ENCODE measurements around the gene CCSER2.
"Not testable (repeated sequence)": the region's sequence is repeated elsewhere in the genome, so short reads cannot be mapped to it uniquely, and the experiment has no call there.

The CCSER2 gene

DNA sequence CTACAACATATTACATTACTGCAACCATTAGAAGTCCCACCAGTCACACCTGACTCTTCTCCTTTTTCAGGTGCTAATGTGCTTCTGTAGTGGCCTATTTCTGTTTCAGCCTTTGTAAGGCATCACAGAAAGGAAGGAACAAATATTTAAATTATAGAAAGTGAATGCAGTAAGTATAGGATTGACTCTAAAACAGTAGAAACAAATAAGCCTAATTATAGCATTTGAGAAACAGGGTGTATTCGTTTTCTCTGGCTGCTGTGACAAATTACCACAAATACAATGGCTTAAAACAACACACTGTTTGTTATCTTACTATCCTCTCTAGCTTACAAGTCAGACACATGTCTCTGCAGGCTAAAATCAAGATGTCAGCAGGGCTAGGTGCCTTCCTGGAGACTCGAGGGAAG lies 69.4 kb downstream of the CCSER2 start:
- no peak for DNase-seq (ENCODE audit: low spot score)

DNA sequence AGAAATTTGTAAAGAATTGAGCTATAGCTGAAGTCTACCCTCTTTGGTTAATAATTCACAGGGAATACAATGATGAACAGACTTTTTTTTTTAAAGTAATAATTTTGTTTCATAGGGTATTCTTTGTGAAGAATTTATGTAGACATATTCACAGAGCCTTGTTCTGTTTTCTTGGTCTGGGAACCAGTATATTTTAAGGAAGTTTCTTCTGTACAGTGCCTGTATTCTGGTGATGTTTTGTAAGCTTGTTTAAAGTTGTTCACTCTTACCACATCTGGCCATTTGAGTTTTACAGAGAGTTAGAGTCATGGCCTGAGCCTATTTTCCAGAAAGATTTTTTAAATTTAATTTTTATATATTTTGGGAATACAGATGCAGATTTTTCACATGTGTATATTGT lies 70.3 kb downstream of the CCSER2 start:
- no peak for DNase-seq (ENCODE audit: low spot score)

DNA sequence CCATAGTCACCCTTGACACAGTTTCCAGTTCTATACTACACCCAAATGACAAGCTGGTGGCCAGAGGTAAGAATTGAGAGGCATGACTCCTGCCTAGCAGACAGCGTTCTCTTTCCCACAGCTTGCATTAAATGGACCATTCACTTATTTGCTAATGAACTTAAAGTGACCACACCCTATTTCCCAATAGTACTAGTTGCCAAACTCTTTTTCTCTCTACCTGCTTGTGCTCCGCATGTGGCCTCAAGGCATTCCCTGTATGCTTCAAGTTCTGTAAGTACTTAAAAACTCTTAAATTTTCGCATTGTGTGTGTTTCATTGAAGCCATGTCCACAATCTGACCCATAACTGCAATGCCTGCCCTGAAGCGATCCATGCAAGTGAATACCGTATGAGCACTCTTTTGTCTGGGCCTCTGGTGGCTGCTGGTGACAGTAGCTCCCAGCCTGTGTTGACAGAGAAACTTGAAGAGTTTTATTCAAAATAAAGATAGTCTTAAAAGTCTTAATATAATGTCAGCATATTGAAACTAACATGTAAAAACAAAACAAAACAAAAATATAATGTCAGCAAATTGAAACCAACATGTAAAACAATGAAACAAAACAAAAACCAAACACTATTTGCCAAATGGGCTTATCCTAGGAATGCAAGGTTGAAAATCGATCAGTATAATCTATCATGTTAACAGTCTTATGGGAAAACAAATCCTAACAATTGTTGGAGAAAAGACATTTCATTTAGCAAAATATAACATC lies 73.6 kb downstream of the CCSER2 start:
- DNase-seq (ENCODE audit: low spot score): no peak

DNA sequence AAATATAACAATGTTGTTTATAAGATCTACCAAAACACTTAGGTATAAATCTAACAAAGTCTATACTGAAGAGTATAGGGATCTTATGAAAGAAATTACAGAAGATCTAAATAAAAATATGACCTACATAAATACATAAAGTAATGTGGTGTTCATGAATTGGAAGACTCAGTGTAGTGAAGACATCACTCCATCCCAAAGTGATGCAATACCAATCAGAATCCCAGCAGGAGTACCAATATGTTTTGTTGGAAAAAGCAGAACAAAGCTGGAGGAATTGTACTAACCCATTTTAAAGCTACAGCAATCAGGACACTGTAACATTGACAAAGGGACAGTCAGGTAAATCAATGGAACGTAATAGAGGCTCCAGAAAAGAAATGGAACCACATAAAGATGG lies 76.4 kb downstream of the CCSER2 start:
- no peak for DNase-seq (ENCODE audit: low spot score)

DNA sequence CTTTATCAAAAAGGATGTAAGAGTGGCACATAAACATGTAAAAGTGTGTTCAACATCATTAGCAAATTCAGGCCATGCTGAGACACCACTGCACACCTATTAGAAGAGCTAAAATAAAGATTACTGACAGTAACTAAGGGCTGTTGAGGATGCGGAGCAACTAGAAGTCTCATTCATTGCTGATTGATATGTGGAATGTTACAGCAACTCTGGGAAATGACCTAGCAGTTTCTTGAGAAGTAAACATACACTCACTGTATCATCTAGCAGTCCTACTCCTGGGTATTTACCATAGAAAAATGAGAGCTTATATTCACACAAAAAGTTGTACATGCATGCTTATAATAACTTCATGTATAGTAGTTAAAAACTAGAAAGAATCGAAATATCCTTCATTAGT lies 77.3 kb downstream of the CCSER2 start:
- no peak for DNase-seq (ENCODE audit: low spot score)

DNA sequence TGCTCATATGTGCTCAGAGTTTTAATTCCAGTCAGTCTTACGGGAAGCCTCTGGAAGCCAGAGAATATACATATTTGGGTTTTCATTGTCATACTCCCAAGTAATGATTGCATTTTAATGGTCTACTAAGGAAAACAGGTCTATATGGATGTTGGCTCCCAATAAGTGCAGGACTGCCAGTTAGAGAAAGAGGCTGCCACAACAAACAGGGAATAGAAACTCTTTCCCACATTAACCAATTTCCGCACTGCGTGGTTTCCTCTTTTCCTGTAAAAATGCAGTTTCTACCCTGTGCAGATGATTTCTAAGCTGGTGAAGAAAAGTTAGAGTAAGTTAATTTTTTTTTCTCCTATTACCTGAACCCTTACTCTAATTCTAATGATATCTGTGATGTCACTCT lies 78.2 kb downstream of the CCSER2 start:
- no peak for DNase-seq (ENCODE audit: low spot score)

DNA sequence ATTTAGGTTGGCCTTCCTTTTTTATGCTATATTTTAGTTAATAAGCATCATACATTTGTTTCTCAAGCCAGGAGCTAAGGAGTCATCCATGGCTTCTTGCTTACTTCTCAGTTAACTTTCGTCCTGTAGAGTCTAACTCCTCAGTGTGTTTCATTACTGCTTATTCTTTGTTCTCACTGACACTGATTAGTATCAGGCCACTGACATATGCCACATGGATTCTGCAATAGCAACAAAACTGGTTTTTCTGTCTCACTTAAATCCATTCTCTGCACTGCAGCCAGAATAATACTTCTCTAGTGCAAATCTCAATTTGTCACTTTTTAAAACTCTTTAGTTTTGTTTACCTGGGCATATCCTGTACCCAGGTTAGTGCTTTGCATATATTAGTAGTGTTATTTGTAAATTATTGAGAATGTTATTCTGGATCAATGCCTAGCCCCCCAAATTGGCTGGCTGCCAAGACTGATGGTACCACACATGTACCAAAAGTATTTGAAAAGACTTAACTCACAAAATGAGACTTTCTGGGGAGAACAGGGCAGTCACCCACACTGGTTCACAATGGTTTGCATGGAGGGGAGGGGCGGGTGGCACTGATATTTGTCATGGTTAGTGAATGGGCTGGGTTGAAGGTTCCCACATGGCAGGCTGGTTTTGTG lies 79.1 kb downstream of the CCSER2 start:
- no peak for DNase-seq (ENCODE audit: low spot score)

DNA sequence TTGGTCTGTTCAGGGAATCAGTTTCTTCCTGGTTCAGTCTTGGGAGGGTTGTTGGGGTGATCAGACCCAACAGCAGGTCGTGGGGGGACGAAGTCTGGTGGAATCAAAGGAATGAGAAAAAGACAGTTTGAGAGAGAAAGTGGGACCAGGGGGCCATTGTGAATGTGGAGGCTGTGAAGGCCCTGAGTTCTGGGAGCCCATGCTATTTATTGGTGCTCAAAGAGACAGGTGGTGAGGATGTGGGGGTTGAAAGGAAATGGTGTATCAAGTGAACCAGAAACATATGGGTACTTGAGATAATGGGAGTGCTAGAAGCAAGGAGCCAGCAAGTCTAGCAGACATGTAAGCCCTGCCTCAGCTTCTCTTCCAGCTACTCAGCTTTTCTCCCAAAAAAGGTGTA lies 84.1 kb downstream of the CCSER2 start:
- no peak for DNase-seq (ENCODE audit: low spot score)

DNA sequence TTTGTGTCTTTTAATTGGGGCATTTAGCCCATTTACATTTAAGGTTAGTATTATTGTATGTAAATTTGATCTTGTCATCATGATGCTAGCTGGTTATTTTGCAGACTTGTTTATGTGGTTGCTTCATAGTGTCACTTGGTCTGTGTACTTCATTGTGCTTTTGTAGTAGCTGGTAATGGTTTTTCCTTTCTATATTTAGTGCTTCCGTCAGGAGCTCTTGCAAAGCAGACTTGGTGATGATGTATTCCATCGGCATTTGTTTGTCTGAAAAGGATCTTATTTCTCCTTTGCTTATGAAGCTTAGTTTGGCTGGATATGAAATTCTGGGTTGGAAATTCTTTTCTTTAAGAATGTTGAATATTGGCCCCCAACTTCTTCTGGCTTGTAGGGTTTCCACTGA lies 85.7 kb downstream of the CCSER2 start:
- not testable (repeated sequence) for DNase-seq (ENCODE audit: low spot score)

DNA sequence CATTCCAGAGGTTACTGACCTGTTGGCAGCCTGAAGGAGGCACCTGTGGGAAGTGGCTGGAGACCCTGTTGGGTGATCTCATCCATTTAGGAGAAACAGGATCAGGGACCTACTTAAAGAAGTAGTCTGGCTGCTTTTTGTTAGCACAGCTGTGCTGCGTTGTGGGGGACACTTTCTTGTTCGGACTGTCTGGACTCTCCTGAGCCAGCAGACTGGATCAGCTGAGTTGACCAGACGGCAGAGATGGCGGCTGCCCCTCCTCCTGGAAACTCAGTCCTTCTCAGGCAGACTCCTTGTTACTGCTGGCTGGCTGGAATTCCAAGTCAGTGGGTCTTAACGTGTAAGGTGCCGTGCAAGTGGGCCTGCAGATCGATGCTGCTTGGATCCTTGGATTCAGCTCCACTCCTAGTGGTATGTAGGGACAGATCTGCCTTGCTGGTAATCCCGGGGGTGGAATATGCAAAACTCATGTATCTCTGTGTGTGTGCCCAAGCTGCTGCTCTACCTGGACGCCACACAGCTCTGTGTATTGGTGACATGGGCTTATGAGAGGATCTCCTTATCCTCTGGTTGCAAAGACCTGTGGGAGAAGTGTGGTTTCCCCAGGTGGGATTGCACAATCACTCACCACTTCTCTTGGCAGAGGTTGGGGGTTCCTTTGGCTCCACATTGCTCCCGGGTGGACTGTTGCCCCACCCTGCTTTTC lies 87.3 kb downstream of the CCSER2 start:
- no peak for DNase-seq (ENCODE audit: low spot score)

DNA sequence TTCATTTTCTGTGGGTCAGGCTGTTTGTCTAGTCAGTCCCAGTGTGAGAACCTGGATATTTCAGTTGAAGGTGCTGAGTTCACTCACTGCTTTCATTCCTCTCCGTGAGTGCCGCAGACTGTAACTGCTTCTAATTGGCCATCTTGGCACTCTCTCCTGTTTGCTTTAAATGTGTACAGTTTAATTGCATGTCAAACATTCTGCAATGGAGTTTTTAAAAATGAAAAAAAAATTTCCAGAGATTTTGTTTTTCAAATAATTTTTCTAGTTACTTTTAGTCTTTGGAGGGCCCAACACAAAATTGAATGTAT lies 87.8 kb downstream of the CCSER2 start:
- no peak for DNase-seq (ENCODE audit: low spot score)

DNA sequence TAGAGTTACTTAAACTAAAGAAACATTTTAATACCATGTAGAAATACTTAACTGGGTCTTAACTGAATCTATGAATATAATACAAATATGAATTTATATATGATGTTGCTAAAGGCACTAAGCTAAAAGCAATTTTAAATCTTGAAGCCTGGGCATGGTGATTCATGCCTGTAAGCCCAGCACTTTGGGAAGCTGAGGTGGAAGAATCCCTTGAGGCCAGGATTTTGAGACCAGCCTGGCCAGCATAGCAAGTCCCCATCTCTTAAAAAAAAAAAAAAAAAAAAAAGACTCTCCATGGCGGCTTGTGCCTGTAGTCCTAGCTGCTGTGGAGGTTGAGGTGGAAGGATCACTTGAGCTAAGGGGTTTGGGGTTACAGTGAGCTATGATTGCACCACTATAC lies 95.3 kb downstream of the CCSER2 start:
- DNase-seq (ENCODE audit: low spot score): no peak

DNA sequence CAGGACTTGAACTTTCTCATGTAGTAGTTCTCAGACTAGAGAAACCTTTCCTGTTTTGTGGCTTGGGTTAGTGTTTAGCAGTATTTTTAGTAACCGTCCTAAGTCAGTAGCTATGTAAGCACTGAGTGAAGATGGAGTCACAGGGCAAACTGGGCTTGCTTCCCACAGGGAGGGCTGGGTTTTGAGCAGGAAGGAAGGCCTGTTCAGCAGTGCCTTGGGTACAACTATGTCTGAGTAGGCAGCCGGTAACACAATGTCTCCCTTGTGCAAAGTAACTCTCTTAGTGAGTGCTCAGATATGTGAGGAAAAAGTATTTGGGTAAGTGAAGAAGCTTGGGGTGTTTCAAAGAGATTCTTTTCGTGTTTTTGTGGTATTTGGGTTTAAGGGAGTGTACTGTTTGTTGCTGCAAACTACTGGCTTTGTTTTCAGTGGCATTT lies 96.4 kb downstream of the CCSER2 start:
- peak; percentile 90 for DNase-seq (ENCODE audit: low spot score)

DNA sequence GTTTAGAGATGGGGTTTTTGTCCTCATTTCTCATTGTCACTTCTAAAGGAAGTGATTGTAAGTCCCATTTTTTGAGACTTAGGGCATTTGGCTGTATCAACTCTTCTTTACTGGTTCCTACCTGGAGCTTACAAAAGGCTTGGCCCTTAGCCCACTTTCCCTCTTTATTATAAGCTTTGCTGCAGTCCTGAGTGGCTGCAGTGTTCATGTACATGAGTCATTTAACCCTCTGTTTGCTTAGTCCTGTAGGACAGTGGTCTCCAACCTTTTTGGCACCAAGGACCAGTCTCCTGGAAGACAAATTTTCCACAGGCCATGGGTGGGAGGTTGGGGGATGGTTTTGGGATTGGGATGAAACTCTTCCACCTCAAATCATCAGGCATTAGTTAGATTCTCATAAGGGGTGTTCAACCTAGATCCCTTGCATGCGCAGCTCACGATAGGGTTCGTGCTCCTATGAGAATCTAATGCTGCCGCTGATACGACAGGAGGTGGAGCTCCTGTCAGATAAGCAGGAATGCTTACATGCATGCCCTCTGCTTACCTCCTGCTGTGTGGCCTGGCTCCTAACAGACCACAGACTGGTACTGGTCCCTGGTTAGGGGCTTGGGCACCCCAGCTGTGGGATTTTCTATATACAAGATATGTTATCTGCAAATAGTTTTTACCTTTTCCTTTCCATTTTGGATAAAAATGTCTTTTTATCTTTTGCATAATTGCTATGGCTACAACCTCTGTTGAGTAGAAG lies 99.7 kb downstream of the CCSER2 start:
- DNase-seq (ENCODE audit: low spot score): no peak

DNA sequence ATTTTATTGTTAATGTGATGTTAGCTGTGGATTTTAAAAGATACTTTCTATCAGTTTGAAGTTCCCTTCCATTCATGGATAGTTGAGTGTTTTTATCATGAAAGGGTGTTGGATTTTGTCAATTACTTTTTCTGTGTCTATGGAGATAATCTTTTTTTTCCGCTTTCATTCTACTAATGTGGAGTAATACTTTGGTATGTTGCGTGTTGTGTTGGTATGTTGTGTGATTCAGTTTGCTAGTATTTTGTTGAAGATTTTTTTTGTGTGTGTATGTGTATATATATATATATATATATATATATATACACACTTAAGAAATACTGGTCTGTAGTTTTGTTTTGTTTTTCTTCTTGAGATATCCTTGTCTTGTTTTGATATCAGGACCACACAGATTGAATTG lies 100.3 kb downstream of the CCSER2 start:
- DNase-seq (ENCODE audit: low spot score): no peak

DNA sequence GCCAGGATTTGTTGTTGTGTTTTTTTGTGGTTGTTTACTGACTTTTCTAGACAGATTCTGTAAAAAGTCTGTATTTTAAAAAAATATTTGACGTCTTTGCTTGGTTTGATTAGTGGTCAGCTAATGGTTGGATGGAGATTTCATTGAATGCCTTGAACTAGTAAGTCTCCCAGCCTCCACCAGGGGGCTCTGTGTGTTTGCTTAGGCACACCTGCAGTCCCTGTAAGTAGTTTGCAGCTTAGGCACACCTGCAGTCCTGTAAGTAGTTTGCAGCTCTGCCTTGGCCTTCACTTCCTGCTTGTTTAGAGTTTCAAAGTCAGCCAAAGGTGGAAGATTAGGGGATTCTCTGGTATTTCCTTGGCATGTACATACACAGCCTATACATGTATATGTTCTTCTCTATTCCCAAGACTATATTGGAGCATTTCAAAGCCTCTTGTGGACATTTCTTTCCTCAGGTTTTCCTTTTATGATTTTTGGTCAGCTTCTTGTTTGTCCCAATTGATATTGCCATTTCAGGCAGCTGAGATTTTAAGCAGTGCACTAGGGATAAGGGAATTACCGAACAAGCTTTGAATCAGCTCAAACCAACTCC lies 101.6 kb downstream of the CCSER2 start:
- peak; percentile 13 for DNase-seq (ENCODE audit: low spot score)

DNA sequence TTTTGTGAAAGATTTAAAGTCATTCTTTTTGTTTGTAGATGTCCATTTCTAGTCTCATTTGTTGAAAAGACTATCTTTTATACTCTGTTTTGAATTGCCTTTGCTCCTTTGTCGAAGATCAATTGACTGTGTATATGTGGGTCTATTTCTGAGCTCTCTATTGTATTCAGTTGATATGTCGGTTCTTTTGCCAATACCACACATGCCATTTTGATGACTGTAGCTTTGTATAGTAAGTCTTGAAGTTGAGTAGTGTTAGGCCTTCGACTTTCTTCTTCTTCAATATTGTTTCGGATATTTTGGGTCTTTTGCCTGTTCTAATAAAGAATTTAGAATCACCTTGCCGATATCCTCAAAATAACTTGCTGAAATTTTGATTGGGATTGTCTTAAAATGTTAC lies 104.5 kb downstream of the CCSER2 start:
- no peak for DNase-seq (ENCODE audit: low spot score)

DNA sequence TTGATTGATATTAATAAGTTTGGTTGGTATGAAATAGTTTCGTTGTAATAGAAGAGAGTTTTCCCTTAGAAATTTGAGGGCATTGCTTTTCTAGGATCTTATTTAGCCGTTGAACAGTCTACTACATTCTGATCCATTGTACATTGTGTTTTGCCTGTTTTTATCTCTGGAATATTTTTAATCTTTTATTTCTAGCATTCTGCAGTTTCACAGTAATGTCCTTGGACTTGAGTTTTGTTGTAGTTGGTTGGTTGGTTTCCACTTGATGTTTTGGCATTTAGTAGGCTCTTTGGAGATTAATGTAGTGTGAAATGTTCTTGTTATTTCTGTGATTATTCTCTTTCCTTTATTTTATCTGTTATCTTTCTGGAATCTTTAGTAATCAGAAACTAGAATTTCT lies 112.4 kb downstream of the CCSER2 start:
- no peak for DNase-seq (ENCODE audit: low spot score)

DNA sequence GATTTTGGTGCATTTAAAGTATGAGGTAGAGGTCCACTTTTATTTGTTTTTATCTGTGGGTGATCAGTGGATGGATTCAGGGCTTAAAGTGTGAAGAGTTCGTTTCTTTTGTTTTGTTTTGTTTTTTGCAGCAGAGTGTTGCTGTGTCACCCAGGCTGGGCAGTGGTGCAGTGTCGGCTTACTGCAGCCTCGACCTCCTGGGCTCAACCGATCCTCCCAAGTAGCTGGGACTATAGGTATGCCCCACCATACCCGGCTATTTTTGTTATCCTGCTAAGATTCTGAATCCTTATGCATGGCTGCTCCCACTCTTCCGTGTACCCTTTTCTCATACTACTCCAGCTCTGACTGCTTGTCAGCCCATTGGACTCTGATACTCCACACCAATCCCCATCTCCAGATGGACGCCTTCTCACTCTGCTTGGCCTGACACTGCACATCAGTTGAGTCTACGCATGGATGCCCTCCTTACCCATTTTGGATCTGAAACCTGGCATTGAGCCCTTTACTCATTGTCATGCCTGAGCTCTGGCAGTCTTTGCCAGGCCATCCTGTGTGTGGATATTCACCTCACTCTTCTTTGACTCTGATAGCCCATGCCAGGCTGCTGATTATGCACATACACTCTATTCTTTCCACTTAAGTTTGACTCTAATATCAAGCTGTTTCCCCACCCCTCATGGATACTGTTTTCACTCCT lies 119.5 kb downstream of the CCSER2 start:
- DNase-seq (ENCODE audit: low spot score): no peak

DNA sequence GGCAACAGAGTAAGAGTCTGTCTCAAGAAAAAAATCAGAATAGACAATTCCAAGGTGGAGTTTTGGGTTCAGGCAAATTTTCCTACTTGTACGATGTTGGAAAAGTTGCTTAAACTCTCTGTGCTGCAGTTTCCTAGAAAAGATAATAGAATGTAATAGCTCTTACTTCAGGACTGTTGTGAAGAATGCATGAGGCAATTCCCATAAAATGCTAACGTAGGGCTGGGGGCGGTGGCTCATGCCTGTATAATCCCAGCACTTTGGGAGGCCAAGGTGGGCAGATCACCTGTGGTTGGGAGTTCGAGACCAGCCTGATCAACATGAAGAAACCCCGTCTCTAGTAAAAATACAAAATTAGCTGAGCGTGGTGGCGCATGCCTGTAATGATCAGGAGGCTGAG lies 121.0 kb downstream of the CCSER2 start:
- DNase-seq (ENCODE audit: low spot score): not testable (repeated sequence)

DNA sequence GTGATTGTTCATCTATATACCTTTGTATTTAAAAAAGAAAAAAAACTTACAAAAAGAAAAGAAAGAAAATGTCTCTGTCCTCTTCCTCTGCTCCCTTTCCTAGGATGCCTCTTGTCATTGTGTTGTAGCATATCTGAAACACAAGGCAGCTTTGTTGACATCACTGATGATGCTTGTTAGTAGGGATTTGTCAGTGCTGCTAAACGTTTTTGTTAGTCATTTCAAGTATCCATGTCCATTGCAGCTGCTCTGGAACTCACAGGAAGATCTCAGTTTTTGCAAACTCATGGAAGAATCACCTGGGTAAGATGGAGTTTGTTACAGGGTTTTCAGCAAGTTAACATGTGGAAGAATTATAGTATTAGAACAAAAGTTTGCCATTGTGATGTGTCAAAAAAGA lies 123.6 kb downstream of the CCSER2 start:
- peak; percentile 19 for DNase-seq (ENCODE audit: low spot score)

DNA sequence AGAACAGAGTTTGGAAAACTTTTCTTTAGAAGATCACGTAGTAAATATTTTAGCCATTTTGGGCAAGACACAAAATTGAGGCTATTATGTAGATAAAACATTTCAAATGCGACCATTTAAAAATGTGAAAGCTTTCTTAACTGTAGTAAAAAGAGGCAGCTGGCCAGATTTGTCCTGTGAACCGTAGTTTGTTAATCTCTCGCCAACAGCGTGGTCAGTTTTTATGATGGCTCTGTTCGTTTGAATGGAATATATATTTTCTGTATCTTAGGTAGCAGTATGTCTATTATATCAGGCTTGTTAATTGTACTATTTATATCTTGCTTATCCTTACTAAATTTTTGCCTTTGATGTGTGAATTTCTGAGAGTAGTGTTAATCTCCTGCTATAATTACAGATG lies 124.9 kb downstream of the CCSER2 start:
- no peak for DNase-seq (ENCODE audit: low spot score)
